ENCODE data around the gene KLHDC8A.

KLHDC8A gene

DNA sequence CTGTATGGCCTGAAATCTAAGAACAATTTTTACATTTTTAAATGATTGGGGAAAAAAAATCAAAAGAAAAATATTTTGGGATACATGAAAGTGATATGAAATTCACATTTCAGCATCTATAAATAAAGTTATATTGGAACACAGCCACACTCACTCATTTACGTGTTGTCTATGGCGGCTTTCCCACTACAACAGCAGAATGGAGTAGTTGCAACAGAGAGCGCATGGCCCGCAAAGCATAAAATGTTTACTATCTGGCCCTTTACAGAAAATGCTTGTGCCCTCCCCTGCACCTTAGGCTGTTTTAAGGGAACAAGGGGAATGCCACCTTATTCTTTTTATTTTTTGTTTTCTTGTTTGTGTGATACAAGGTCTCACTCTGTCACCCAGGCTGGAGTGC is 3.5 kb downstream of the KLHDC8A start:
- TF ChIP-seq, protein P1, sequence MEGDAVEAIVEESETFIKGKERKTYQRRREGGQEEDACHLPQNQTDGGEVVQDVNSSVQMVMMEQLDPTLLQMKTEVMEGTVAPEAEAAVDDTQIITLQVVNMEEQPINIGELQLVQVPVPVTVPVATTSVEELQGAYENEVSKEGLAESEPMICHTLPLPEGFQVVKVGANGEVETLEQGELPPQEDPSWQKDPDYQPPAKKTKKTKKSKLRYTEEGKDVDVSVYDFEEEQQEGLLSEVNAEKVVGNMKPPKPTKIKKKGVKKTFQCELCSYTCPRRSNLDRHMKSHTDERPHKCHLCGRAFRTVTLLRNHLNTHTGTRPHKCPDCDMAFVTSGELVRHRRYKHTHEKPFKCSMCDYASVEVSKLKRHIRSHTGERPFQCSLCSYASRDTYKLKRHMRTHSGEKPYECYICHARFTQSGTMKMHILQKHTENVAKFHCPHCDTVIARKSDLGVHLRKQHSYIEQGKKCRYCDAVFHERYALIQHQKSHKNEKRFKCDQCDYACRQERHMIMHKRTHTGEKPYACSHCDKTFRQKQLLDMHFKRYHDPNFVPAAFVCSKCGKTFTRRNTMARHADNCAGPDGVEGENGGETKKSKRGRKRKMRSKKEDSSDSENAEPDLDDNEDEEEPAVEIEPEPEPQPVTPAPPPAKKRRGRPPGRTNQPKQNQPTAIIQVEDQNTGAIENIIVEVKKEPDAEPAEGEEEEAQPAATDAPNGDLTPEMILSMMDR (IDR thresholded peaks at IDR 0.05; ENCODE audit: borderline replicate concordance, control extremely low read depth, extremely low read depth, insufficient read depth, missing control alignments) = no peak
- in situ Hi-C loops (cut with MboI; ENCODE audit: low sequenced_read_pairs, unreplicated experiment) = loop anchor here (10.0 kb wide), 1 partner anchor 132 kb away; no protein-coding TSS in a partner anchor
- DNase-seq (ENCODE audit: low spot score) = no peak

DNA sequence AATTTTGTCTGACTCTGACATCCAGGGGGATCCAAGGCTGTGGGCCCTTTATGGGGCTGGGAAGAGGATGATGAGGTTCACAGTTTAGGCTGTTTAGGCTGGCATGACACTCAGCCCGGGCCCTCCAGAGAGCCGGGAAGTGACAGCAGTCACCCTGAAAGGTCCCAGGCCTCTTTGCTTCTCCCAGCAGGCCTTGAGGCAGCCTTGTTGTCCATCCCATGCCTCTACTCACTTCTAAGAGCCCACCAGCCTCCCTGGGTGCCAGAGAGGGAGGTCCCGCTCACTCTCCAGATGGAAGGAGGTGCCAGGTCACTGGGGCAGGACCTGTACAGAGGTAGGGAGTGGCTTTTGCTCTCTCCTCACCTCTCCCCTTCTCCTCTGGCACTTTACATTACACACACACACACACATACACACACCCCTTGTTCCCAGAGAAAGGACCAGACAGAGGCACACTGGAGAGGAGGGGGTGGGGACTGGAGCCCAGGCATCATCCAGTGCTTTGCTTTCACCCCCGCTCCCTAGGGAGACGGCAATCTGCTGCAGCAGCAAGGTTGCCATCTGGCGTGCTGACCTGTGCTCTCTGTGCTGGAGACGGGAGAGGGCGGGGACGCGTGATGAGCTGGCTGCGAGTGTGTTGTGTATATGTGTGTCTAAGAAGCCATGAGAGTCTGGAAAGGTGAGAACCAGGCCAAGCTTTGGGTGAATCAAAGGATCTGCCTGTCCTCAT is 4.6 kb downstream of the KLHDC8A start:
- DNase-seq (ENCODE audit: low spot score) = no peak
- TF ChIP-seq, protein P1 (IDR thresholded peaks at IDR 0.05; ENCODE audit: borderline replicate concordance, control extremely low read depth, extremely low read depth, insufficient read depth, missing control alignments) = no peak
- in situ Hi-C loops (cut with MboI; ENCODE audit: low sequenced_read_pairs, unreplicated experiment) = loop anchor here (10.0 kb wide), 1 partner anchor 133 kb away; no protein-coding TSS in a partner anchor

GRCh38 chr1:205350691-205351141 is 6.0 kb downstream of the KLHDC8A start:
- DNase-seq (ENCODE audit: low spot score) = no peak
- TF ChIP-seq, protein P1 (IDR thresholded peaks at IDR 0.05; ENCODE audit: borderline replicate concordance, control extremely low read depth, extremely low read depth, insufficient read depth, missing control alignments) = no peak
- in situ Hi-C loops (cut with MboI; ENCODE audit: low sequenced_read_pairs, unreplicated experiment) = loop anchor here (10.0 kb wide), 1 partner anchor 134 kb away; no protein-coding TSS in a partner anchor

GRCh38 chr1:205350124-205350523 is 6.6 kb downstream of the KLHDC8A start:
- DNase-seq (ENCODE audit: low spot score) = no peak
- in situ Hi-C loops (cut with MboI; ENCODE audit: low sequenced_read_pairs, unreplicated experiment) = loop anchor here (10.0 kb wide), 1 partner anchor 135 kb away; no protein-coding TSS in a partner anchor
- TF ChIP-seq, protein P1 (IDR thresholded peaks at IDR 0.05; ENCODE audit: borderline replicate concordance, control extremely low read depth, extremely low read depth, insufficient read depth, missing control alignments) = no peak

DNA sequence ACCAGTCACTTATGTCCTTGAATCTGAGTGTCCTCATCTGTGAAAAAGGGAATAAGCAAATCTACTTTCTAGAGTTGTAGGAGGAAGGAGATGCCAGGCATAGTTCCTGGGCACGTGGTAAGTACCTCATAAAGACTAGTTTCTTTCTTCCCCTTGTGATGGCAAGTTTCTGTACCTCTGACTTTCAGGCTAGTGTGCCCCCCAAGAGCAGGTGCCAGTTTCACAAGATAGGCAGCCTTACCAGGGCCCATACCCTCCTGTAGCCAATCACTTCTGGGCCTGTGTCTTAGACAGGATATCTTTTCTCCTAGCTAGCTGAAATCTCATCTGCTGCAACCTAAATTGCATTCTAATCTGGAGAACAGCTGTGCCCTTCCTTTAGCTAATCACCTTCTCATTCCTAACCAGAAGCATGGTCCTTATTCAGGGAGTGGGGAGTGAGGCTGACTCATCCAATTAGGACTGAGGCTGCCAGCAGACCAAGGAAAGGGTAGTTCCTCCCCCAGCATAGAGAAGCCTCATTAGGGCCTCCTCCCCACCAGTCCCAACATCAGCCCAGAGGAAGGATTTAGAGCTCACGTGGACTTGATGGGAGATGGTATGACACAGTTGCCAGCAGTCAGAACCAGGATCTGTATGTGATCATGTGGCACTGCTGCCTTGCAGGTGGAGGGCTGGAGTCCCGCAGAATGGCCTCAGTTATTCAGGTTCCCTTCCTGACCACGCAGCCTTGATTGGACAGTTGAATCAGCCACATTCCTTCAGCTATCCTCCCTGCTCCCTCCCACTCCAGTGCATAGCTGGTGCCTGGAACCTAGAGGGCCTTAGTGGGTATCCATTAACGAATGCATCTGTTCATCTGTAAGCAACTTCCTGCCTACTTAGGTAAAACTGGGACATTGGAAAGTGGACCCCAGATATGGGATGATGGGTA is 7.9 kb downstream of the KLHDC8A start:
- DNase-seq (ENCODE audit: low spot score) = no peak
- in situ Hi-C loops (cut with MboI; ENCODE audit: low sequenced_read_pairs, unreplicated experiment) = no loop called here

More for the DNA sequence above, 7.9 kb downstream of the KLHDC8A start:
- TF ChIP-seq, protein P1 (IDR thresholded peaks at IDR 0.05; ENCODE audit: borderline replicate concordance, control extremely low read depth, extremely low read depth, insufficient read depth, missing control alignments) = no peak

Data from GM13976 (cell line).